NT2/D1 (cell line): ENCODE data around the gene HM13.

Experiments
- DNase-seq: peaks from one replicate; pipeline ENCODE4 v3.0.0-alpha.2; 2011; ENCODE audit warnings: low read depth, low spot score
- H3K27me3 ChIP-seq: 2 replicates; pipeline ENCODE4 v1.6.0; 2011; ENCODE audit warnings: mild to moderate bottlenecking; ENCODE audit not compliant: insufficient read length, insufficient read depth
- H3K36me3 ChIP-seq: 2 replicates; pipeline ENCODE4 v1.6.1; 2011; ENCODE audit warnings: mild to moderate bottlenecking, low read length, mixed read lengths; ENCODE audit not compliant: insufficient read depth, insufficient read length
- H3K4me1 ChIP-seq: 2 replicates; pipeline ENCODE4 v1.5.1; 2011; ENCODE audit not compliant: insufficient read depth, insufficient read length
- H3K4me3 ChIP-seq: 2 replicates; pipeline ENCODE4 v1.5.1; 2011; ENCODE audit warnings: low read depth; ENCODE audit not compliant: insufficient read length
- H3K9ac ChIP-seq: 2 replicates; pipeline ENCODE4 v1.6.0; 2011; ENCODE audit warnings: low read depth; ENCODE audit not compliant: insufficient read length
- H3K9me3 ChIP-seq: 2 replicates; pipeline ENCODE4 v1.5.1; 2011; ENCODE audit warnings: mild to moderate bottlenecking, low read length; ENCODE audit not compliant: insufficient read depth
- SUZ12 ChIP-seq: IDR thresholded peaks from 2 replicates; pipeline ENCODE4 v1.6.1; 2011; ENCODE audit not compliant: insufficient read length, insufficient read depth; ENCODE audit errors: extremely low read depth
- YY1 ChIP-seq: IDR thresholded peaks from 2 replicates; pipeline ENCODE4 v1.6.1; 2011; ENCODE audit not compliant: insufficient read length, insufficient read depth
- ZNF274 ChIP-seq: IDR thresholded peaks from 2 replicates; pipeline ENCODE4 v1.6.1; 2011; ENCODE audit warnings: mild to moderate bottlenecking, low read depth, low read length

The HM13 gene

GRCh38 chr20:31560094-31560745, 46.0 kb downstream of the HM13 start:
- peak; percentile 66 for DNase-seq
- Histone ChIP-seq H3K9me3 (no peaks in the 10 kb centered on the region), H3K27me3 (no peaks in the 10 kb centered on the region), H3K4me1 (peaks cover 9% of the 10 kb centered on the region), H3K4me3 (no peak overlapping the region), H3K36me3 (peaks cover 59% of the 10 kb centered on the region), H3K9ac (no peak overlapping the region)
- no peak for TF ChIP-seq YY1
- TF ChIP-seq SUZ12, result no peak
- TF ChIP-seq ZNF274, result no peak

- peaks cover 62% of the 10 kb centered on the region for H3K36me3 ChIP-seq
Measured at GRCh38 chr20:31560746-31561598, 46.7 kb downstream of the HM13 start.

GRCh38 chr20:31562241-31562640, 48.0 kb downstream of the HM13 start:
- Histone ChIP-seq H3K4me1 (peaks cover 14% of the 10 kb centered on the region), H3K4me3 (no peak overlapping the region), H3K9ac (no peak overlapping the region), H3K9me3 (no peaks in the 10 kb centered on the region), H3K36me3 (peaks cover 70% of the 10 kb centered on the region), H3K27me3 (no peaks in the 10 kb centered on the region)
- no peak for DNase-seq
- TF ChIP-seq YY1, result no peak

More at GRCh38 chr20:31560746-31561598, 46.7 kb downstream of the HM13 start:
- H3K27me3 ChIP-seq, result no peaks in the 10 kb centered on the region
- H3K4me1 ChIP-seq, result peaks cover 9% of the 10 kb centered on the region
- H3K4me3 ChIP-seq, result no peak overlapping the region
- no peak overlapping the region for H3K9ac ChIP-seq
- no peak for DNase-seq
- no peaks in the 10 kb centered on the region for H3K9me3 ChIP-seq
- no peak for TF ChIP-seq SUZ12
- TF ChIP-seq YY1, result no peak
- no peak for TF ChIP-seq ZNF274

GRCh38 chr20:31564284-31564683, 50.0 kb downstream of the HM13 start:
- H3K36me3 ChIP-seq, result peaks cover 85% of the 10 kb centered on the region
- H3K9me3 ChIP-seq, result no peaks in the 10 kb centered on the region

GRCh38 chr20:31565699-31566318, 51.6 kb downstream of the HM13 start:
- TF ChIP-seq YY1, result no peak
- TF ChIP-seq ZNF274, result no peak
- TF ChIP-seq SUZ12, result no peak
- Histone ChIP-seq H3K9ac (no peak overlapping the region), H3K27me3 (no peaks in the 10 kb centered on the region), H3K4me1 (peaks cover 10% of the 10 kb centered on the region), H3K9me3 (no peaks in the 10 kb centered on the region), H3K36me3 (peaks cover 86% of the 10 kb centered on the region), H3K4me3 (no peak overlapping the region)
- no peak for DNase-seq

More at GRCh38 chr20:31564284-31564683, 50.0 kb downstream of the HM13 start:
- Histone ChIP-seq H3K9ac (no peak overlapping the region), H3K4me3 (no peak overlapping the region), H3K4me1 (peaks cover 10% of the 10 kb centered on the region), H3K27me3 (no peaks in the 10 kb centered on the region)
- DNase-seq, result no peak
- TF ChIP-seq ZNF274 (no peak), YY1 (no peak), SUZ12 (no peak)

GRCh38 chr20:31566319-31566657, 52.0 kb downstream of the HM13 start:
- peaks cover 10% of the 10 kb centered on the region for H3K4me1 ChIP-seq
- H3K27me3 ChIP-seq, result no peaks in the 10 kb centered on the region
- DNase-seq, result no peak
- H3K9me3 ChIP-seq, result no peaks in the 10 kb centered on the region
- no peak overlapping the region for H3K9ac ChIP-seq
- H3K4me3 ChIP-seq, result no peak overlapping the region
- no peak for TF ChIP-seq ZNF274
- TF ChIP-seq YY1, result no peak
- TF ChIP-seq SUZ12, result no peak
- peaks cover 86% of the 10 kb centered on the region for H3K36me3 ChIP-seq

GRCh38 chr20:31566658-31567379, 52.6 kb downstream of the HM13 start:
- TF ChIP-seq ZNF274 (no peak), YY1 (no peak), SUZ12 (no peak)
- DNase-seq, result no peak
- peaks cover 81% of the 10 kb centered on the region for H3K36me3 ChIP-seq
- H3K27me3 ChIP-seq, result no peaks in the 10 kb centered on the region
- peaks cover 10% of the 10 kb centered on the region for H3K4me1 ChIP-seq
- H3K9ac ChIP-seq, result peak overlapping the region; percentile 21
- H3K9me3 ChIP-seq, result no peaks in the 10 kb centered on the region
- no peak overlapping the region for H3K4me3 ChIP-seq
